Prostate gland (tissue), 2 donors: ENCODE measurements around the gene CANT1. TPM values are rescaled to one million over a fixed set of nuclear protein-coding genes. Genes with fewer than 3 reads are reported as not detected.

Experiments
- DNase-seq: peaks from one replicate; pipeline ENCODE4 v3.0.0-alpha.2; 2019; ENCODE audit warnings: low spot score
- H3K27ac ChIP-seq, 2 donors: fragments of 200-600 bp; sonication (generic); 2 replicates each; pipeline ENCODE4 v1.5.1; 2017 to 2019
- H3K27me3 ChIP-seq: fragments of 200-600 bp; sonication (generic); replicated peaks from 2 replicates; pipeline ENCODE4 v1.5.1; 2019; ENCODE audit not compliant: insufficient read depth
- H3K36me3 ChIP-seq, 2 donors: fragments of 200-600 bp; sonication (generic); 1 replicate in 1 of 2; 2 replicates in 1 of 2; pipeline versions ENCODE4 v1.5.1 to v1.8.1; 2017 to 2019
- H3K4me1 ChIP-seq: fragments of 200-600 bp; sonication (generic); replicated peaks from 2 replicates; pipeline ENCODE4 v1.5.1; 2019
- H3K4me3 ChIP-seq, 2 donors: fragments of 200-600 bp; sonication (generic); 2 replicates each; pipeline ENCODE4 v1.5.1; 2017 to 2019
- H3K9me3 ChIP-seq: fragments of 200-600 bp; sonication (generic); 2 replicates; pipeline ENCODE4 v1.5.1; 2017
- CTCF ChIP-seq, 4 experiments: fragments of 200-600 bp in 2 of 4; fragments of 450-650 bp in 2 of 4; sonication (generic) in 2 of 4; IDR thresholded peaks; 1 replicate in 3 of 4; 2 replicates in 1 of 4; pipeline ENCODE4 v1.5.1; 2016 to 2019; ENCODE audit warnings: antibody characterized with exemption in 4 of 4, mild to moderate bottlenecking in 2 of 4, moderate library complexity in 2 of 4
- POLR2A ChIP-seq: fragments of 450-650 bp; IDR thresholded peaks from one replicate; pipeline ENCODE4 v1.6.1; 2016; ENCODE audit warnings: antibody characterized with exemption, mild to moderate bottlenecking
- POLR2AphosphoS5 ChIP-seq: sonication (generic); formaldehyde crosslinking; IDR thresholded peaks from one replicate; pipeline ENCODE4 v1.6.1; 2017; ENCODE audit warnings: antibody characterized with exemption
- WGBS: methylation state at CpG from one replicate; pipeline ENCODE4 v1.1.5; 2018; 5-methylcytosine and 5-hydroxymethylcytosine counted together
- intact Hi-C: fragments of 100-400 bp; cut with DNase I; formaldehyde crosslinking; loops from one replicate; pipeline ENCODE4 v1.14.2; 2022
- total RNA-seq, 2 donors: library from RNA; depleted of rRNA; stranded (reverse); fragments of >200 nt; gene quantifications; one replicate each; pipeline ENCODE4 v1.1.0, GENCODE V29; 2016

The CANT1 gene
- total RNA-seq, 2 donors from 2014 or later = 89.7 to 201 TPM

- peak overlapping the region; percentile 51 to 83 for H3K27ac ChIP-seq
- no peak for DNase-seq
- no peaks in the 10 kb centered on the region for H3K36me3 ChIP-seq
- peaks cover 22% of the 10 kb centered on the region for H3K4me1 ChIP-seq
- no peaks in the 10 kb centered on the region for H3K27me3 ChIP-seq
- intact Hi-C loops = no loop called here
- no peak overlapping the region for H3K4me3 ChIP-seq
- TF ChIP-seq CTCF (IDR thresholded peaks at IDR 0.05) = no peak
- no peak for TF ChIP-seq POLR2AphosphoS5
- no peak for TF ChIP-seq POLR2A
- WGBS = 54% methylated on average over 10 of the region's 10 CpGs
- no peaks in the 10 kb centered on the region for H3K9me3 ChIP-seq
These were observed 17.8 kb upstream of the CANT1 start for GRCh38 chr17:79027274-79027924.

DNA sequence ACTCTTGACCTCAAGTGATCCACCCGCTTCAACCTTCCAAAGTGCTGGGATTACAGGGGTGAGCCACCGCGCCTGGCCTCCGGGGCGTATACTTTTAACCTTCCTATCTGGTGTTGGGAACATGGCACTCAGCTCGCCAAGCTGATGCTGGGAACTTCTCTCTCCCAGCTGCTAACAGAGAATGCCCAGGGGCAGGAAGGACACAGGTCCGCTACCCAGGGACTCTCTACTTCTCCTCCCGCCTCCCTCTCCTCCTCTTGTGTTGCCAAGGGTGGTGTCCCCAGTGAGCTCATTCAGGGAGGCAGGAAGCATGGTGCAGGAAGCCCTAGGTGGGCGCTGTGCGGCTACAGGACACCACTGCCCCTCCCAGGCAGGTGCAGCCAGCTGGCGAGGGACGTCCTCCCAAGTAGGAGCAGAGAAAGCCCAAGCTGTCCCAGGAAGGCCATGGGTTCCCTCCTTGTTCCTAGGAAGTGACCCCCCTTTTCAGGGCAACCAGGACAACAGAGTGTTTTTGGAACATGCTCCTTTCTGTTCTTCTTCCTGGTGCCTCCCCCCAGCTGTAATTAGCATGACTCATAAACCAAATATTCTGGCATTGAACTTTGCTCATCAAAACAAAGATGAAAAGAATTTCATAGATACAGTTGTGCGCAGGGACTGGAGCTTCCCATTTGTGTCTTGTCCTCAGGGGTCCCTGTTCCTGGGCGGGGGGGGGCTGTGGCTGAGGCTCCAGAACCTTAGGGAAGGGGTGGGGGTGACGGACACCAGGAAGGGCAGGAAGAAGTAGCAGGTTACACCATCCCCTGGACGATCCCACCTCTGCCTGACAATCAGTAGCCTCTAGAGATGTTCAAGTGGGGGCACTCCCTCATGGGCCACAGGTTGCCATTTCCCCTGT lies 17.1 kb upstream of the CANT1 start:
- Histone ChIP-seq H3K36me3 (no peaks in the 10 kb centered on the region), H3K9me3 (no peaks in the 10 kb centered on the region), H3K4me3 (no peak overlapping the region), H3K4me1 (peaks cover 22% of the 10 kb centered on the region), H3K27ac (peak overlapping the region; percentile 58 to 83), H3K27me3 (no peaks in the 10 kb centered on the region)
- 56% methylated on average over 16 of the region's 16 CpGs for WGBS
- intact Hi-C loops = no loop called here
- TF ChIP-seq POLR2A (no peak), CTCF (IDR thresholded peaks at IDR 0.05) (no peak), POLR2AphosphoS5 (peak; percentile 78)
- DNase-seq = no peak

- peak; percentile 83 for DNase-seq
- WGBS = 29% methylated on average over 26 of the region's 31 CpGs
- no peaks in the 10 kb centered on the region for H3K27me3 ChIP-seq
- TF ChIP-seq POLR2AphosphoS5 (peak; percentile 90), POLR2A (no peak)
- H3K4me3 ChIP-seq = peak overlapping the region; percentile 49 to 53
- no peaks in the 10 kb centered on the region for H3K9me3 ChIP-seq
- no peaks in the 10 kb centered on the region for H3K36me3 ChIP-seq
- intact Hi-C loops = no loop called here
- peak overlapping the region; percentile 78 to 83 for H3K27ac ChIP-seq
- peaks cover 22% of the 10 kb centered on the region for H3K4me1 ChIP-seq
These were observed 15.6 kb upstream of the CANT1 start for GRCh38 chr17:79024901-79025737.

- WGBS = 3% methylated on average over 62 of the region's 77 CpGs
- no peak for DNase-seq
These were observed 14.6 kb upstream of the CANT1 start, which contains the start of gene C1QTNF1 for GRCh38 chr17:79023886-79024771. C1QTNF1 (plus strand) TSS chr17:79024169; CDS start chr17:79043969, 19,800 bp downstream.

More at GRCh38 chr17:79023886-79024771, 14.6 kb upstream of the CANT1 start, which contains the start of gene C1QTNF1:
- Histone ChIP-seq H3K9me3 (no peaks in the 10 kb centered on the region), H3K4me1 (peaks cover 25% of the 10 kb centered on the region), H3K27me3 (no peaks in the 10 kb centered on the region), H3K4me3 (peak within 1 kb of the TSS; percentile 49 to 53), H3K36me3 (no peaks in the 10 kb centered on the region), H3K27ac (peak within 1 kb of the TSS; percentile 78 to 83)
- TF ChIP-seq POLR2A (peak; percentile 5), POLR2AphosphoS5 (peak; percentile 12), CTCF (IDR thresholded peaks at IDR 0.05) (peak in 3 of 4 experiments; percentile 20 to 69 (median 61))
- intact Hi-C loops = no loop called here
